ENCODE results near the gene NFU1. TPM values are rescaled to one million over a fixed set of nuclear protein-coding genes. Genes with fewer than 3 reads are reported as not detected.
"Not testable (repeated sequence)": the region's sequence is repeated elsewhere in the genome, so short reads cannot be mapped to it uniquely, and the experiment has no call there.

NFU1 gene
- total and polyA plus RNA-seq, 5 donors: 50.1 to 62.5 (median 53.0) TPM

DNA sequence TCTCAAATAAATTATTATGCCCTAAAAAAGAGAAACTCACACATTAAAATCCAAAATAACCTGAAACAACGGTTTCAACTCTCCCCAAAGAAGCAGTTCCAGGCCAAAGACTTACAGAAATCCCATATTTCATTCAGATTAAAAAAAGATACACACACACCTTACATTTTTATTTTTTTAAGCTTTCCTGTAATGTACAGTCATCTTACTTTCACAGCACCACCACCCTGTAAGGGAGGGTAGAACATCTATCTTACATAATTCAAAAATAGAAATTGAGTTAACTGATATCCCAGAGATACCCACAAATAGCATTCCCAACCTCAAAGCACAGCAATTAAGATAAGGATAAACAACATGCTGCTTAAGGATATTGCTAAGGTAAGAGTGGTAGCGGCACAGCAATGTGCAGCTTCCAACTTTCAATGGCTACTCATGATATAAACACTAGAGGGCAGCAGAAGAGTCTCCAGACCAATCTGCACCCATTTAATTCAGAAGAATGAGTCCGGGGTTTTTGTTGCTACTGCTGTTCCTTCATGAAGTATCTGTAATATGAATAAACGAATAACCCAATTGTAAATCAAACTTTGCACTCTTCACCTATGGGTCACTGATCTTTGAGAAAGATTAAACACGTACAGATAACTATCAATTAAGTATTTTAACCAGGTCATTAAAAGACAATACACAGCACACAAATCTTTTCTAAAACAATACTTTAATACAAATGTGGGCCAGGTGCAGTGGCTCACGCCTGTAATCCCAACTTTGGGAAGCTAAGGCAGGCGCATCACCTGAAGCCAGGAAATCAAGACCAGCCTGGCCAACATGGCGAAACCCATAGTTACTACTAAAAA is 61.5 kb downstream of the NFU1 start:
- DNase-seq (no peak), ATAC-seq (peak; percentile 55 to 65)
- 74% methylated on average over 8 of the region's 8 CpGs for WGBS
- intact Hi-C loops (cut with DNase I): no loop called here
- H3K27ac ChIP-seq (ENCODE audit: low read length): no peak overlapping the region
- no peaks in the 10 kb centered on the region for H3K9me3 ChIP-seq (ENCODE audit: control insufficient read depth, low read length)
- no peak overlapping the region for H3K4me3 ChIP-seq (ENCODE audit: low read length)
- H3K27me3 ChIP-seq (ENCODE audit: control insufficient read depth, insufficient read depth): no peaks in the 10 kb centered on the region
- no peaks in the 10 kb centered on the region for H3K4me1 ChIP-seq (ENCODE audit: control insufficient read depth, insufficient read depth, low read length)

DNA sequence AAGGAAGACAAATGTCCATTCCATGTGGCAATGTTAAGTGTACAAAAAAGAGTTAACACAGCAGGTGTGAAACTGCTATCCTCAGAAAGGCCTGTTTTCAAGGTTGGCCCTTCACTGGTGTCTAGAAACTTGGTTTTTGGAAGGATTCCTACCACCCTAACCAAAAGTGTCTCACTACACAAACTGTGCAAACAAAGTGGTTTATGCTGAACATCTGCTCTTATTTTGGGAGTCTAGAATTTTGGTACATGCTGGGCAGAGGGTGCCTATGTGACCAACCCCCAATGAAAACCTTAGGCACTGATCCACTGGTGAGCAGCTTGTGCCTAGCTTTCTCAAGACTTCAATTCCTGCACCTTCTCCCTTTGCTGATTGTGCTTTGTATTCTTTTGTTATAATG is 64.5 kb downstream of the NFU1 start:
- intact Hi-C loops (cut with DNase I): no loop called here
- H3K4me3 ChIP-seq (ENCODE audit: low read length): no peak overlapping the region
- H3K9me3 ChIP-seq (ENCODE audit: control insufficient read depth, low read length): no peaks in the 10 kb centered on the region
- no peaks in the 10 kb centered on the region for H3K27me3 ChIP-seq (ENCODE audit: control insufficient read depth, insufficient read depth)
- no peak overlapping the region for H3K27ac ChIP-seq (ENCODE audit: low read length)
- ATAC-seq (no peak), DNase-seq (no peak)
- H3K4me1 ChIP-seq (ENCODE audit: control insufficient read depth, insufficient read depth, low read length): no peaks in the 10 kb centered on the region

DNA sequence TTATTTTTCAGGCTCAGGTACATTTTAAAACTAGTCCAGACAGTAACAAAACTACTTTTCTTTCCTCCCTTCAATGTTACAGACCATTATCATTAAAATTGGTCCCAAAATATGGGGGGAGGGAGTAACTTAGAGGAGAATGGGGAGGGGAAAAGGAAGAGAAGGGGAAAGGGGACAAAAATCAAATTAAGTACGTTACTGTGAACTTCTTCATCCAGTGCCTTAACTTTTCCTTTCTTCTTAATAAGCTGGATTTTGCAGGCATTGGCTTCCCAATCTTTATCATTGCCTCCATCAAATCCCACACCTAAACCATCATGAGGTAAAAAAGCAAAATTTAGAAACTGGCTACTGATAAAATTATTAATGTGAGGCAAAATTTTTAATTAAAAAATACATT is 67.4 kb downstream of the NFU1 start:
- ATAC-seq (no peak), DNase-seq (no peak)
- WGBS: 89% methylated on average over 1 of the region's 1 CpG
- no peak overlapping the region for H3K27ac ChIP-seq (ENCODE audit: low read length)
- H3K9me3 ChIP-seq (ENCODE audit: control insufficient read depth, low read length): no peaks in the 10 kb centered on the region
- H3K4me3 ChIP-seq (ENCODE audit: low read length): no peak overlapping the region
- intact Hi-C loops (cut with DNase I): no loop called here
- H3K27me3 ChIP-seq (ENCODE audit: control insufficient read depth, insufficient read depth): no peaks in the 10 kb centered on the region
- H3K4me1 ChIP-seq (ENCODE audit: control insufficient read depth, insufficient read depth, low read length): no peaks in the 10 kb centered on the region

DNA sequence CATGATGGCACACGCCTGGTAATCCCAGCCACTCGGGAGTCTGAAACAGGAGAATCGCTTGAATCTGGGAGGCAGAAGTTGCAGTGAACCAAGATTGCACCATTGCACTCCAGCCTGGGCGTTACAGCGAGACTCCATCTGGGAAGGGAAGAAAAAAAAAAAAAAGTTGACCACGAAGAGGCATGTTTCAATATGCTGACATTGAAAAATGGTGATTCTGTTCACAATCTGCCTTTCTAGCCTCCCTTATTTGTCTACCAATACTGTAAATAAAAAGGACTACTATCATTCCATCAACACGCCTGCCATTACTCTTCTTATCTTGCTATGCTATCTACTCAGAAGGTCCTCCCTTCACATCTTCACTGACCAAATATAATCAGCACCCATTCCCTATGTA is 68.6 kb downstream of the NFU1 start:
- Histone ChIP-seq H3K4me3 (ENCODE audit: low read length) (no peak overlapping the region), H3K27me3 (ENCODE audit: control insufficient read depth, insufficient read depth) (no peaks in the 10 kb centered on the region), H3K4me1 (ENCODE audit: control insufficient read depth, insufficient read depth, low read length) (no peaks in the 10 kb centered on the region), H3K27ac (ENCODE audit: low read length) (no peak overlapping the region), H3K9me3 (ENCODE audit: control insufficient read depth, low read length) (no peaks in the 10 kb centered on the region)
- WGBS: 98% methylated on average over 7 of the region's 7 CpGs
- ATAC-seq: no peak
- intact Hi-C loops (cut with DNase I): no loop called here
- DNase-seq: no peak

DNA sequence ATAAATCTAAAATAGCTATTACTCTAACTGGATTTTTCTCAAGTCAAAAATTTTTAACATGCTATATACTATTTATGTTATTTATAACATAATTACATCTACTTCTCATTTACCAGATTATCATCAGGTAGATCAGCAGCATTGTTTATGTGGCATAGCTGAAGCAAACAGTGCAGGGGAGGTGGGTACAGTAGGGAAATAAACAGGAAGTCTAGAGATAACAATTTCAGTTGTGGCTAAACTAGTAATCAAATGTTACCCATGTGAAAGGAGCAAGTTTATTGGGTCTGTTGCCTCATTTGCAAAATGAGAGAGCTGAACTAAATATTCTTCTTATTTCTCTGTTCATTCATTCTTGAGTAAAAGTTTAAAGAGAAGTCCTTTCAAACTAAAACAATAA is 77.9 kb downstream of the NFU1 start:
- DNase-seq: no peak
- no peak for ATAC-seq
- H3K27ac ChIP-seq (ENCODE audit: low read length): no peak overlapping the region
- no peaks in the 10 kb centered on the region for H3K9me3 ChIP-seq (ENCODE audit: control insufficient read depth, low read length)
- H3K4me1 ChIP-seq (ENCODE audit: control insufficient read depth, insufficient read depth, low read length): no peaks in the 10 kb centered on the region
- H3K4me3 ChIP-seq (ENCODE audit: low read length): no peak overlapping the region
- no peaks in the 10 kb centered on the region for H3K27me3 ChIP-seq (ENCODE audit: control insufficient read depth, insufficient read depth)
- intact Hi-C loops (cut with DNase I): no loop called here

DNA sequence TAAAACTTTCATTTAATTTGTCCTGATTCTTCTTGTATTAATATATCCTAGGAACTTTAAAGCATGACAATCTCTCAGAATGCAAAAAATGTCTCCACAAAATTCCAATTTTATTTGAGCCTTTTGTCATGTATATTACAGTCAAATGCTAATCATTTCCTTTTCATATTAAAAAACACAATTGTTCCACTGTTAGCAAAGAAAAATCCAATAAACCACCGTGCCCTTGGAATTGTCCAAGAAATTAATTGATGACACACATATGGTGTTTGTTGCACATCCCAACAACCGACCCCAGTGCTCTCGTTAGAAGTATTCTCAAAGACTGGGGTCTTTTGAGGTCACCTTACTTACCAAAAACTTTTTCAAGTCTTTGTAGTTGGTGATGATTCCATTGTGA is 78.3 kb downstream of the NFU1 start:
- no peak for ATAC-seq
- no peak for DNase-seq
- Histone ChIP-seq H3K9me3 (ENCODE audit: control insufficient read depth, low read length) (no peaks in the 10 kb centered on the region), H3K27ac (ENCODE audit: low read length) (no peak overlapping the region), H3K27me3 (ENCODE audit: control insufficient read depth, insufficient read depth) (no peaks in the 10 kb centered on the region), H3K4me1 (ENCODE audit: control insufficient read depth, insufficient read depth, low read length) (no peaks in the 10 kb centered on the region), H3K4me3 (ENCODE audit: low read length) (no peak overlapping the region)
- intact Hi-C loops (cut with DNase I): no loop called here
- WGBS: 59% methylated on average over 3 of the region's 3 CpGs

DNA sequence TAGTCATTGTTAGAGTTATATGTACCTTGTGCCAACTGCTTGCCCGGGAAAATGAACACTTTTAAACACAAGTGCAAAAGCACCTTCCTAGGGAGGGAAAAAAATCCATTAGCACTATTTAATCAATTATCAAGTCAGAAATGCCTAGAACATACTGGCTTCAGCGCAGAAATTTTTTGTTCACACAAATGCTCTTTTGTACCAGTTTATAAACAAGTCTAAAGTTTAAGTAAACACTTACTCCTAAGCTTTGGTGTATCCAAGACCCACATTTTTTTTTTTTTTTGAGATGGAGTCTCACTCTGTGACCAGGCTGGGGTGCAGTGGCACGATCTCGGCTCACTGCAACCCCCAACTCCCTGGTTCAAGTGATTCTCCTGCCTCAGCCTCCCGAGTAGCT is 80.8 kb downstream of the NFU1 start:
- Histone ChIP-seq H3K4me3 (ENCODE audit: low read length) (no peak overlapping the region), H3K27me3 (ENCODE audit: control insufficient read depth, insufficient read depth) (no peaks in the 10 kb centered on the region), H3K27ac (ENCODE audit: low read length) (no peak overlapping the region), H3K4me1 (ENCODE audit: control insufficient read depth, insufficient read depth, low read length) (no peaks in the 10 kb centered on the region), H3K9me3 (ENCODE audit: control insufficient read depth, low read length) (no peaks in the 10 kb centered on the region)
- intact Hi-C loops (cut with DNase I): no loop called here
- DNase-seq: no peak
- no peak for ATAC-seq
- 97% methylated on average over 5 of the region's 5 CpGs for WGBS

DNA sequence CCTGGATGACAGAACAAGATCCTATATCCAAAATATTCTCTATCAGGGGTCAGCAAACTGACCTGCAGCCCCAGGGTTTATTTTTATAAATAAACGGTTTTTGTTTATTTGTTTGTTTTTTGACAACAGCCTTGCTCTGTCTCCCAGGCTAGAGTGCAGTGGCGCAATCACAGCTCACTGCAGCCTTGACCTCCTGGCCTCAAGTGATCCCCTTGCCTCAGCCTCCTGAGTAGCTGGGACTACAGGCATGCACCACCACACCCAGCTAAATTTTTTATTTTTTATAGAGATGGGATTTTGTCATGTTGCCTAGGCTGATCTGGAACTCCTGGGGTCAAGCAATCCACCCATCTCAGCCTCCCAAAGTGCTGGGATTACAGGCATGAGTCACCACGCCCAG is 82.3 kb downstream of the NFU1 start:
- intact Hi-C loops (cut with DNase I): not testable (repeated sequence)

DNA sequence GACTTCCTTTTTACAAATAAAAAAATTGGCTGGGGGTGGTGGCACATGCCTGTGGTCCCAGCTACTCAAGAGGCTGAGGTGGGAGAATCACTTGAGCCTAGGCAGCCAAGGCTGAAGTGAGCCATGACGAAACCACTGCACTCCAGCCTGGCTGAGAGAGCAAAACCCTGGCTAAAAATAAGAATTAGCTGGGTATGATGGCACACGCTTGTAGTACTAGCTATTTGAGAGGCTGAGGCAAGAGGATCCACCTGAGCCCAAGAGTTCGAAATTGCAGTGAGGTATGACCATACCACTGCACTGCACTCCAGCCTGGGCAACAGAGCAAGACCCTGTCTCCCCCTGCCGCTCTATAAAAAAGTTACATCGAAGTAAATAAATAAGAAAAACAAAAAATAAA is 83.9 kb downstream of the NFU1 start:
- Histone ChIP-seq H3K27me3 (ENCODE audit: control insufficient read depth, insufficient read depth) (no peaks in the 10 kb centered on the region), H3K4me3 (ENCODE audit: low read length) (no peak overlapping the region), H3K4me1 (ENCODE audit: control insufficient read depth, insufficient read depth, low read length) (no peaks in the 10 kb centered on the region), H3K9me3 (ENCODE audit: control insufficient read depth, low read length) (no peaks in the 10 kb centered on the region), H3K27ac (ENCODE audit: low read length) (no peak overlapping the region)
- ATAC-seq: no peak
- intact Hi-C loops (cut with DNase I): no loop called here
- 88% methylated on average over 5 of the region's 5 CpGs for WGBS
- no peak for DNase-seq

More for the DNA sequence above, 82.3 kb downstream of the NFU1 start:
- not testable (repeated sequence) for H3K9me3 ChIP-seq (ENCODE audit: control insufficient read depth, low read length); H3K4me1 ChIP-seq (ENCODE audit: control insufficient read depth, insufficient read depth, low read length); H3K27ac ChIP-seq (ENCODE audit: low read length); H3K4me3 ChIP-seq (ENCODE audit: low read length); DNase-seq; H3K27me3 ChIP-seq (ENCODE audit: control insufficient read depth, insufficient read depth); ATAC-seq
- 81% methylated on average over 3 of the region's 3 CpGs for WGBS

DNA sequence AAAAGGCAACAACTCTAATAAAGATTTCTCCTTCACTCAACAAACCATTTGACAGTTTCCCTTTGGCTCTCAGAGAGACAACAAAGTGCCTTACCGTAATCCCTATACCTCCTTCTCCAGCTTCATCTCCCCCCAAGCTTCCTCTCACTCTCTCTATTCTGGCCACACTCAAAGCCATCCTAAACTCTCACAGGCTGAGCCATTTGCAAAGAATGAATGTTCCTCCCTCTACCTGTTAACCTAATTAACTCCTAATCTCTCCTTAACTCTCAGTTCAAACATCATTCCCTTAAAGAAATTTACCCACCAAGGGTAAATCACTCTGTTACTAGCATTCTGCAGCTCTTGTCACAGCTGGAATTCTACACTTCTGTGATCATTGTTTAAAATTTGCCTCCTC is 88.5 kb downstream of the NFU1 start:
- no peaks in the 10 kb centered on the region for H3K9me3 ChIP-seq (ENCODE audit: control insufficient read depth, low read length)
- no peak for DNase-seq
- intact Hi-C loops (cut with DNase I): no loop called here
- no peak overlapping the region for H3K4me3 ChIP-seq (ENCODE audit: low read length)
- ATAC-seq: no peak
- no peak overlapping the region for H3K27ac ChIP-seq (ENCODE audit: low read length)
- H3K27me3 ChIP-seq (ENCODE audit: control insufficient read depth, insufficient read depth): no peaks in the 10 kb centered on the region
- no peaks in the 10 kb centered on the region for H3K4me1 ChIP-seq (ENCODE audit: control insufficient read depth, insufficient read depth, low read length)
- WGBS: 98% methylated on average over 1 of the region's 1 CpG
